ENCODE measurements around the gene CNGA1.
"Not testable (repeated sequence)": the region's sequence is repeated elsewhere in the genome, so short reads cannot be mapped to it uniquely, and the experiment has no call there.

CNGA1 gene

GRCh38 chr4:48012824-48013223 lies 3.7 kb downstream of the CNGA1 start:
- no peak overlapping the region for H2BK5ac ChIP-seq (ENCODE audit: low read depth, low read length, poor library complexity)
- peaks cover 5% of the 10 kb centered on the region for H3K79me1 ChIP-seq (ENCODE audit: low read length)
- H4K12ac ChIP-seq (ENCODE audit: low read depth, low read length): no peak overlapping the region
- DNase-seq: peak in 1 of 2 donors; percentile 34
- no peak overlapping the region for H2BK12ac ChIP-seq (ENCODE audit: low read length)
- WGBS (ENCODE audit: extremely low coverage, insufficient coverage, insufficient read length): no CpG with 5 or more reads among the region's 3 CpGs
- no peak overlapping the region for H3K4me3 ChIP-seq (ENCODE audit: low read depth, low read length)
- no peak overlapping the region for H3K4ac ChIP-seq (ENCODE audit: low read depth, low read length)
- H3K4me1 ChIP-seq (ENCODE audit: control insufficient read depth in 1 of 2, insufficient read depth in 2 of 2, low read length in 2 of 2): no peaks in the 10 kb centered on the region
- no peak overlapping the region for H2BK120ac ChIP-seq (ENCODE audit: insufficient read depth, low read length, poor library complexity)
- H3K23ac ChIP-seq (ENCODE audit: low read length): no peak overlapping the region
- no peaks in the 10 kb centered on the region for H3K27me3 ChIP-seq (ENCODE audit: insufficient read depth, low read length)
- H2AK5ac ChIP-seq (ENCODE audit: low read length): no peak overlapping the region
- H3K36me3 ChIP-seq (ENCODE audit: control insufficient read depth in 1 of 2, insufficient read depth in 2 of 2, low read length in 2 of 2): peaks cover 0 to 1% of the 10 kb centered on the region in 2 experiments
- H3K9ac ChIP-seq (ENCODE audit: low read length): no peak overlapping the region
- H3K14ac ChIP-seq (ENCODE audit: low read length): no peak overlapping the region
- no peaks in the 10 kb centered on the region for H3K79me2 ChIP-seq (ENCODE audit: control insufficient read depth, insufficient read depth, low read length, poor library complexity)
- no peak overlapping the region for H3K4me2 ChIP-seq (ENCODE audit: low read length)
- H4K91ac ChIP-seq (ENCODE audit: low read depth, low read length): no peak overlapping the region
- no peak overlapping the region for H3K27ac ChIP-seq (ENCODE audit: low read depth, low read length)
- H2AFZ ChIP-seq (ENCODE audit: insufficient read depth, low read length, poor library complexity): no peak overlapping the region
- H3K9me3 ChIP-seq (ENCODE audit: insufficient read depth, low read depth, low read length): peaks cover 6% of the 10 kb centered on the region
- no peak overlapping the region for H3K18ac ChIP-seq (ENCODE audit: low read length)
- no peak overlapping the region for H4K8ac ChIP-seq (ENCODE audit: low read depth, low read length)

- Histone ChIP-seq H3K14ac (ENCODE audit: low read length) (no peak overlapping the region), H3K79me2 (ENCODE audit: control insufficient read depth, insufficient read depth, low read length, poor library complexity) (no peaks in the 10 kb centered on the region), H3K4ac (ENCODE audit: low read depth, low read length) (no peak overlapping the region), H2AFZ (ENCODE audit: insufficient read depth, low read length, poor library complexity) (no peak overlapping the region), H3K4me3 (ENCODE audit: low read depth, low read length) (no peak overlapping the region), H3K9me3 (ENCODE audit: insufficient read depth, low read depth, low read length) (peaks cover 6% of the 10 kb centered on the region), H3K4me2 (ENCODE audit: low read length) (no peak overlapping the region), H3K36me3 (ENCODE audit: control insufficient read depth in 1 of 2, insufficient read depth in 2 of 2, low read length in 2 of 2) (peaks cover 0 to 1% of the 10 kb centered on the region in 2 experiments), H2BK12ac (ENCODE audit: low read length) (no peak overlapping the region), H3K27ac (ENCODE audit: low read depth, low read length) (no peak overlapping the region), H4K8ac (ENCODE audit: low read depth, low read length) (no peak overlapping the region), H4K91ac (ENCODE audit: low read depth, low read length) (no peak overlapping the region), H3K4me1 (ENCODE audit: control insufficient read depth in 1 of 2, insufficient read depth in 2 of 2, low read length in 2 of 2) (no peaks in the 10 kb centered on the region), H3K27me3 (ENCODE audit: insufficient read depth, low read length) (no peaks in the 10 kb centered on the region), H3K23ac (ENCODE audit: low read length) (no peak overlapping the region), H3K79me1 (ENCODE audit: low read length) (peaks cover 1% of the 10 kb centered on the region), H3K18ac (ENCODE audit: low read length) (no peak overlapping the region), H2BK5ac (ENCODE audit: low read depth, low read length, poor library complexity) (no peak overlapping the region), H2BK120ac (ENCODE audit: insufficient read depth, low read length, poor library complexity) (no peak overlapping the region), H4K12ac (ENCODE audit: low read depth, low read length) (no peak overlapping the region), H3K9ac (ENCODE audit: low read length) (no peak overlapping the region), H2AK5ac (ENCODE audit: low read length) (no peak overlapping the region)
- WGBS (ENCODE audit: extremely low coverage, insufficient coverage, insufficient read length): no CpG with 5 or more reads among the region's 4 CpGs
- no peak for DNase-seq
Observed at GRCh38 chr4:48011722-48012121, 4.8 kb downstream of the CNGA1 start.

DNA sequence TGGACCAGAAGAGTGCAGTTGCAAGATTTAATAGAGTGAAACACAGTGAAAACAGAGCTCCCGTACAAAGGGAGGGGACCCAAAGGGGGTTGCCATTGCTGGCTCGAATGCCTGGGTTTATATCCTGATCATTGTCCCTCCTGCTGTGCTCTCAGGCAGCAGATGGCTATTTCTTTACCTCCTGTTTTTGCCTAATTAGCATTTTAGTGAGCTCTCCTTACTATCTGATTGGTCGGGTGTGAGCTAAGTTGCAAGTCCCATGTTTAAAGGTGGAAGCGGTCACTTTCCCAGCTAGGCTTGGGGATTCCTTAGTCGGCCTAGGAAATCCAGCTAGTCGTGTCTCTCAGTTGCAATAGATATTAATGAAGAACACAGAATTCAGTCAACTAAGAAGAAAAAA lies 5.6 kb downstream of the CNGA1 start:
- H2AK5ac ChIP-seq (ENCODE audit: low read length); H3K79me1 ChIP-seq (ENCODE audit: low read length); H4K8ac ChIP-seq (ENCODE audit: low read depth, low read length); H3K79me2 ChIP-seq (ENCODE audit: control insufficient read depth, insufficient read depth, low read length, poor library complexity); H3K9me3 ChIP-seq (ENCODE audit: insufficient read depth, low read depth, low read length); H3K23ac ChIP-seq (ENCODE audit: low read length); H3K18ac ChIP-seq (ENCODE audit: low read length); H3K27ac ChIP-seq (ENCODE audit: low read depth, low read length); H3K4ac ChIP-seq (ENCODE audit: low read depth, low read length); H2AFZ ChIP-seq (ENCODE audit: insufficient read depth, low read length, poor library complexity); H4K91ac ChIP-seq (ENCODE audit: low read depth, low read length); H3K14ac ChIP-seq (ENCODE audit: low read length); H2BK120ac ChIP-seq (ENCODE audit: insufficient read depth, low read length, poor library complexity); H4K12ac ChIP-seq (ENCODE audit: low read depth, low read length); H3K27me3 ChIP-seq (ENCODE audit: insufficient read depth, low read length); DNase-seq; H3K36me3 ChIP-seq (ENCODE audit: control insufficient read depth in 1 of 2, insufficient read depth in 2 of 2, low read length in 2 of 2); H3K4me3 ChIP-seq (ENCODE audit: low read depth, low read length); H2BK5ac ChIP-seq (ENCODE audit: low read depth, low read length, poor library complexity); H2BK12ac ChIP-seq (ENCODE audit: low read length); H3K9ac ChIP-seq (ENCODE audit: low read length); H3K4me2 ChIP-seq (ENCODE audit: low read length); H3K4me1 ChIP-seq (ENCODE audit: control insufficient read depth in 1 of 2, insufficient read depth in 2 of 2, low read length in 2 of 2): not testable (repeated sequence)
- WGBS (ENCODE audit: extremely low coverage, insufficient coverage, insufficient read length): no CpG with 5 or more reads among the region's 6 CpGs

DNA sequence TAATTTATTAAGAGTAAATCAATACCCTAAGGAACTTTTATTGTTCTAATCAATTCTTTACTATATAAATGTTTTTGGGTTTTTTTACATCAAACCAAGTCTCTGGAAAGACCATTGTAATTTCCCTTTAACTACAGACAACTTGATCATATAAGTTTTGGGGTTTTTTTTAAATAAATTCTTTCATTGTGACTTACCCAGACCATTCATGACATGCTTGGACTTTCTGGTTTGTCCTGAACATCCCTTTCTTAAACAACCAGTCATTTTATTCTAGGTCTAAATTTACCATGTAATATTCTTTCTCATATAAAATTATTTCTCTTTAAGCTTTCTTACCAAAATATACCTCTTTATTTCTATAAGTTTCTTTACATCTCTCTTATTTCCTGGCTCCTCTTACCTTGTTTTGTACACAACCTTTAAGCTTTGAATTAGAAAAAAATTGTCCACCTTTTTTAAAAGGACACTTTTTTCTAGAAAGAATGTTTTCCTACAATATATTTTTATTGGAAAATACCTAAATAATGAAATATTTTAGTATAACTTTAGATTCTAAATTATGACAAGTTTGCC lies 8.4 kb downstream of the CNGA1 start:
- H3K4me1 ChIP-seq (ENCODE audit: control insufficient read depth in 1 of 2, insufficient read depth in 2 of 2, low read length in 2 of 2): no peaks in the 10 kb centered on the region
- no peak overlapping the region for H4K91ac ChIP-seq (ENCODE audit: low read depth, low read length)
- no peak overlapping the region for H3K9ac ChIP-seq (ENCODE audit: low read length)
- H2BK5ac ChIP-seq (ENCODE audit: low read depth, low read length, poor library complexity): no peak overlapping the region
- H3K27me3 ChIP-seq (ENCODE audit: insufficient read depth, low read length): no peaks in the 10 kb centered on the region
- no peak overlapping the region for H3K18ac ChIP-seq (ENCODE audit: low read length)
- H3K27ac ChIP-seq (ENCODE audit: low read depth, low read length): no peak overlapping the region
- peaks cover 0 to 1% of the 10 kb centered on the region in 2 experiments for H3K36me3 ChIP-seq (ENCODE audit: control insufficient read depth in 1 of 2, insufficient read depth in 2 of 2, low read length in 2 of 2)
- H2BK12ac ChIP-seq (ENCODE audit: low read length): no peak overlapping the region
- no peak overlapping the region for H3K4ac ChIP-seq (ENCODE audit: low read depth, low read length)
- H4K12ac ChIP-seq (ENCODE audit: low read depth, low read length): no peak overlapping the region
- H4K8ac ChIP-seq (ENCODE audit: low read depth, low read length): no peak overlapping the region
- H3K9me3 ChIP-seq (ENCODE audit: insufficient read depth, low read depth, low read length): peaks cover 8% of the 10 kb centered on the region
- no peaks in the 10 kb centered on the region for H3K79me2 ChIP-seq (ENCODE audit: control insufficient read depth, insufficient read depth, low read length, poor library complexity)
- H3K4me2 ChIP-seq (ENCODE audit: low read length): no peak overlapping the region
- H3K23ac ChIP-seq (ENCODE audit: low read length): no peak overlapping the region
- H3K79me1 ChIP-seq (ENCODE audit: low read length): no peaks in the 10 kb centered on the region
- no peak for DNase-seq
- H2BK120ac ChIP-seq (ENCODE audit: insufficient read depth, low read length, poor library complexity): no peak overlapping the region
- no peak overlapping the region for H2AK5ac ChIP-seq (ENCODE audit: low read length)
- H3K4me3 ChIP-seq (ENCODE audit: low read depth, low read length): no peak overlapping the region
- H3K14ac ChIP-seq (ENCODE audit: low read length): no peak overlapping the region
- no peak overlapping the region for H2AFZ ChIP-seq (ENCODE audit: insufficient read depth, low read length, poor library complexity)

Measured in trophoblast cell (in vitro differentiated cells and primary cell).